Parathyroid adenoma (tissue), 2 donors: ENCODE data around the gene ROBO1.

Experiments used
- H2AFZ ChIP-seq: fragments of 300-600 bp; sonication (generic); one replicate; pipeline ENCODE4 v1.7.0; 2017; ENCODE audit warnings: antibody characterized with exemption, mild to moderate bottlenecking
- H3K27ac ChIP-seq: fragments of 300-600 bp; sonication (generic); one replicate; pipeline ENCODE4 v1.7.0; 2017
- H3K27me3 ChIP-seq: fragments of 300-600 bp; sonication (generic); one replicate; pipeline ENCODE4 v1.7.0; 2017; ENCODE audit warnings: low read length; ENCODE audit not compliant: control insufficient read depth, insufficient read depth
- H3K36me3 ChIP-seq: fragments of 300-600 bp; sonication (generic); one replicate; pipeline ENCODE4 v1.7.0; 2017; ENCODE audit warnings: low read length; ENCODE audit not compliant: control insufficient read depth, insufficient read depth
- H3K4me1 ChIP-seq: fragments of 300-600 bp; sonication (generic); one replicate; pipeline ENCODE4 v1.7.0; 2017; ENCODE audit warnings: control low read depth
- H3K4me2 ChIP-seq: fragments of 300-600 bp; sonication (generic); one replicate; pipeline ENCODE4 v1.7.0; 2017; ENCODE audit warnings: low read length
- H3K4me3 ChIP-seq: fragments of 300-600 bp; sonication (generic); one replicate; pipeline ENCODE4 v1.7.0; 2017; ENCODE audit warnings: low read depth, low read length
- H3K79me2 ChIP-seq: fragments of 300-600 bp; sonication (generic); one replicate; pipeline ENCODE4 v1.7.0; 2017; ENCODE audit warnings: control low read depth
- H3K9ac ChIP-seq: fragments of 300-600 bp; sonication (generic); one replicate; pipeline ENCODE4 v1.7.0; 2017; ENCODE audit warnings: mild to moderate bottlenecking
- H3K9me3 ChIP-seq: fragments of 300-600 bp; sonication (generic); one replicate; pipeline ENCODE4 v1.7.0; 2017; ENCODE audit warnings: low read length; ENCODE audit not compliant: control insufficient read depth
- TF ChIP-seq, protein P1 (sequence below): fragments of 300-600 bp; sonication (generic); IDR thresholded peaks from one replicate; pipeline ENCODE4 v1.7.0; 2017; ENCODE audit warnings: antibody characterized with exemption, mild to moderate bottlenecking
- donor health status: primary hyperparathyroidism.

The ROBO1 gene

DNA sequence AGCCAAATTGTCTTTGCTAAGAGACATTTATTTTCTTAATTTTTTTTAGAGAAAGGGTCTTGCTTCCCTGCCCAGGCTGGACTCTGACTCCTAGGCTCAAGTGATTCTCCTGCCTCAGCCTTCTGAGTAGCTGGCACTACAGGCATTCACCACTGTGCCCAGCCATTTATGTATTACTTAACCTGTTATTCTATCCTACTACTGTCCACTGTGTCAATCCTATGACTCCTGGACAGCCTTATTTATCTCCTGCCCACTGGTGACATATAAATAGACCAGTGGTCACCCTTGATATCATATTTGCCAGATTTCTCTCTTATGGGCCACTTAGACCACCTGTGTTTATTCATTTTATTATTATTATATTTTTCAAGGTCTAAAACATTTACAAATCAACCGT is 161.4 kb downstream of the ROBO1 start:
- TF ChIP-seq, protein P1, sequence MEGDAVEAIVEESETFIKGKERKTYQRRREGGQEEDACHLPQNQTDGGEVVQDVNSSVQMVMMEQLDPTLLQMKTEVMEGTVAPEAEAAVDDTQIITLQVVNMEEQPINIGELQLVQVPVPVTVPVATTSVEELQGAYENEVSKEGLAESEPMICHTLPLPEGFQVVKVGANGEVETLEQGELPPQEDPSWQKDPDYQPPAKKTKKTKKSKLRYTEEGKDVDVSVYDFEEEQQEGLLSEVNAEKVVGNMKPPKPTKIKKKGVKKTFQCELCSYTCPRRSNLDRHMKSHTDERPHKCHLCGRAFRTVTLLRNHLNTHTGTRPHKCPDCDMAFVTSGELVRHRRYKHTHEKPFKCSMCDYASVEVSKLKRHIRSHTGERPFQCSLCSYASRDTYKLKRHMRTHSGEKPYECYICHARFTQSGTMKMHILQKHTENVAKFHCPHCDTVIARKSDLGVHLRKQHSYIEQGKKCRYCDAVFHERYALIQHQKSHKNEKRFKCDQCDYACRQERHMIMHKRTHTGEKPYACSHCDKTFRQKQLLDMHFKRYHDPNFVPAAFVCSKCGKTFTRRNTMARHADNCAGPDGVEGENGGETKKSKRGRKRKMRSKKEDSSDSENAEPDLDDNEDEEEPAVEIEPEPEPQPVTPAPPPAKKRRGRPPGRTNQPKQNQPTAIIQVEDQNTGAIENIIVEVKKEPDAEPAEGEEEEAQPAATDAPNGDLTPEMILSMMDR: no peak
- no peak overlapping the region for H3K9ac ChIP-seq
- H3K27me3 ChIP-seq: no peaks in the 10 kb centered on the region
- no peaks in the 10 kb centered on the region for H3K9me3 ChIP-seq
- no peaks in the 10 kb centered on the region for H3K4me1 ChIP-seq
- H3K36me3 ChIP-seq: no peaks in the 10 kb centered on the region
- no peak overlapping the region for H3K4me3 ChIP-seq
- no peak overlapping the region for H3K4me2 ChIP-seq
- no peaks in the 10 kb centered on the region for H3K79me2 ChIP-seq
- H3K27ac ChIP-seq: no peak overlapping the region
- H2AFZ ChIP-seq: no peak overlapping the region

DNA sequence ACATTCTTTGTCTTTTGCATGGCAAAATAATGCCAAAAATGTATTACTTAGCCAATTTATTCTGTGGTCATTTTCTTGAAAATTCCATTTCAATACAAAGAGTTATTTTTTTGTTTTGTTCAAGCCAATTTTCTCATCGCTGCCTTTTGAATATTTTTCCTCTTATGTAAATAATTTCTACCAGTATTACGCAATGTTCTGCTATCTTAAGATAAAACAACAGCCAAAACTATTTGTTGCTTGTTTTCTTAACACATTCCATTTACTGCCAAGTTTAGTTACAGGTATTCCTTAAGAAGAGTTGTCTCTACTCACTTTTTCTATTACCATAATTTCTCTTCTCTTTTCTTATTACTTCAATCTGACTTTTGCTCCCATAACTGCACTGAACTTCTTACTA is 163.1 kb downstream of the ROBO1 start:
- no peaks in the 10 kb centered on the region for H3K9me3 ChIP-seq
- no peaks in the 10 kb centered on the region for H3K4me1 ChIP-seq
- no peaks in the 10 kb centered on the region for H3K27me3 ChIP-seq
- H3K27ac ChIP-seq: no peak overlapping the region
- H3K4me3 ChIP-seq: no peak overlapping the region
- TF ChIP-seq, protein P1: no peak
- H3K79me2 ChIP-seq: no peaks in the 10 kb centered on the region
- H3K4me2 ChIP-seq: no peak overlapping the region
- no peaks in the 10 kb centered on the region for H3K36me3 ChIP-seq
- H3K9ac ChIP-seq: no peak overlapping the region
- H2AFZ ChIP-seq: no peak overlapping the region

DNA sequence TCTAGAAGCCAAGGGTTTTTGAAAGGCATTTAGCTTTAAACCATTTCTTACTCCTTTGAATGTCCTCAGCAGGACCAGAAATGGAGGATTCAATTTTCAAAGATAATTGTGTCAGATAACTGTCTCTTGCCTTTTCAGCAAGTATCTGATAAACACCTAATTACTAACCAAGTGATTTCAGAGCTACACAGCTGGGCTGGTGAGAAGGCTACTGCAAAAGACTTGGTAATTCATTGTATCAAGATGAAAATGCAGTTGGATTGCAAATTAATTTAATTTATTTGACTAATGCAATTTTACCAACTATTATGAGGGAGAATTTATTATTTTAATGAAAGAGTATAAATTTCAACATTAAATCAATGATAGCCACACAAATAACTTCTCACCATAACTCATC is 165.4 kb downstream of the ROBO1 start:
- Histone ChIP-seq H3K79me2 (no peaks in the 10 kb centered on the region), H3K27ac (no peak overlapping the region), H3K27me3 (no peaks in the 10 kb centered on the region), H3K9ac (no peak overlapping the region), H3K36me3 (no peaks in the 10 kb centered on the region), H3K9me3 (no peaks in the 10 kb centered on the region), H3K4me2 (no peak overlapping the region), H3K4me1 (no peaks in the 10 kb centered on the region), H3K4me3 (no peak overlapping the region), H2AFZ (no peak overlapping the region)
- TF ChIP-seq, protein P1: no peak

DNA sequence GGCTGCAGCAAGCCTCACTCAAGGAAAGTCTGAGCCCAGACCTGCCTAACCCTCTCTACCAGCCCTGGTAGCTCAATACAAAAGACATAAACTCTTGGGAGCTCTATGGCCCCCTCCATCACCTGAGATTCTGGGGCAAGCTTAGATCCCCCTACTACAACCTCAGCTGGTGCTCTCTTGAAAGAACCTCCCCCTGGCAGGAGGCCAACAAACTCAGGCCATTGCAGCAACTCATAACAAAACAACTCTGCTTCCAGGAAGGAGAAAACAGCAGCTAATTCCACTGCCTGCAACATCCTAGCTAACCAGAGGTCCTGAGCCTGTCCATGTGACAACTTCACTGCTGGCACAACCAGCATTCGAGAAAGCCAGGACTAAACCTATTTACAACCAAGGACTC is 169.2 kb downstream of the ROBO1 start:
- H3K4me3 ChIP-seq: no peak overlapping the region

DNA sequence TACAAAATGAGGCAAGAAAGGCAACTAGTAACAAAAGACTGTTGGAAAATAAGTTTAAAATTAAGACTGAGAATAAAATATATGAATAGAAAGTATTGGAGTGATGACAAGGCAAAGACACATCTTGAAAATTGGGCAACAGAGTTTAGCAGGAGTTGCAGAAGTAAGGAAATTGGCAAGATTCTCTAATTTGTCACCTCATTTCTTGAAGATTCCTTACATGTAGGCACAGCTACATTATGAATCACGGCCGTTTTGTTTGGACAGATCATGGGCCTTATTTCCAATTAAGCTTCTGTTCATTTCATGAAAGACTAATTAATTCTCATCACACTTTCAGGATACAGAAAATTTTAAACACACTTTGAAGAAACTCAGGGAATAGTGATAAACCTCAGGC is 170.1 kb downstream of the ROBO1 start:
- no peaks in the 10 kb centered on the region for H3K36me3 ChIP-seq
- H3K27me3 ChIP-seq: no peaks in the 10 kb centered on the region
- no peak overlapping the region for H3K4me3 ChIP-seq
- no peak overlapping the region for H2AFZ ChIP-seq
- no peak overlapping the region for H3K9ac ChIP-seq
- H3K4me2 ChIP-seq: no peak overlapping the region
- TF ChIP-seq, protein P1: no peak
- no peaks in the 10 kb centered on the region for H3K79me2 ChIP-seq
- no peaks in the 10 kb centered on the region for H3K9me3 ChIP-seq
- no peak overlapping the region for H3K27ac ChIP-seq
- H3K4me1 ChIP-seq: no peaks in the 10 kb centered on the region

More for the DNA sequence above, 169.2 kb downstream of the ROBO1 start:
- Histone ChIP-seq H3K79me2 (no peaks in the 10 kb centered on the region), H3K4me1 (no peaks in the 10 kb centered on the region), H2AFZ (no peak overlapping the region), H3K27me3 (no peaks in the 10 kb centered on the region), H3K36me3 (no peaks in the 10 kb centered on the region), H3K9ac (no peak overlapping the region), H3K4me2 (no peak overlapping the region), H3K9me3 (no peaks in the 10 kb centered on the region), H3K27ac (no peak overlapping the region)
- TF ChIP-seq, protein P1: no peak
